HCT116 (cell line): ENCODE data around the gene KNOP1. TPM values are rescaled to one million over a fixed set of nuclear protein-coding genes. Genes with fewer than 3 reads are reported as not detected.

Experiments used
- ATAC-seq: fragments of 200-7000 bp; cut with Tn5 transposase; 2 replicates; pipeline ENCODE4 v1.9.1; 2020; ENCODE audit warnings: mild to moderate bottlenecking, moderate library complexity
- BruUV-seq: library from RNA; stranded (reverse); fragments of 400-500 nt; replicated peaks from 2 replicates; lab custom pipeline; 2021; lab: Mats Ljungman, UMichigan
- CTCF ChIA-PET: fragments of 300-600 bp; sonication (Branson Sonifier 250); formaldehyde crosslinking; loops from one replicate; lab custom pipeline; 2021; ENCODE audit warnings: antibody characterized with exemption; lab: Charles Lee
- POLR2A ChIA-PET: fragments of 300-600, 350-600 bp; sonication (Branson Sonifier 250); formaldehyde crosslinking; loops from one replicate; lab custom pipeline; 2021; ENCODE audit warnings: antibody characterized with exemption; lab: Charles Lee
- RAD21 ChIA-PET, 2 experiments: fragments of 300-600 bp; sonication (Branson Sonifier 250); formaldehyde crosslinking; loops; one replicate each; lab custom pipeline; 2023; ENCODE audit warnings: low total read pairs in 2 of 2; ENCODE audit not compliant: uncharacterized antibody in 2 of 2, unreplicated experiment in 2 of 2, low non-redundant PET in 1 of 2; lab: Charles Lee
- DNase-seq: peaks from one replicate; pipeline ENCODE4 v3.0.0-alpha.2; 2010; ENCODE audit warnings: low read depth, low spot score
- H2AFZ ChIP-seq: fragments of 200-600 bp; shearing (Covaris generic), sonication (generic); 2 replicates; pipeline ENCODE4 v1.6.1; 2017; ENCODE audit warnings: low read depth, mixed run types, mixed read lengths, antibody characterized with exemption, low read length; ENCODE audit not compliant: poor library complexity, severe bottlenecking
- H3K27ac ChIP-seq: 2 replicates; pipeline ENCODE4 v1.5.1; 2012; ENCODE audit warnings: low read depth, low read length
- H3K27me3 ChIP-seq: fragments of 200-600 bp; sonication (generic); 2 replicates; pipeline ENCODE4 v1.6.1; 2016; ENCODE audit warnings: mixed run types, low read length, mixed read lengths; ENCODE audit not compliant: insufficient read depth
- H3K36me3 ChIP-seq, 2 experiments: fragments of 200-500 bp in 1 of 2; fragments of 200-600 bp in 1 of 2; sonication (Bioruptor generic) in 1 of 2; sonication (generic) in 1 of 2; 2 replicates each; pipeline versions ENCODE4 v1.5.1 to v1.6.1; 2014 to 2016; ENCODE audit warnings: low read length in 2 of 2, inconsistent platforms in 1 of 2, mixed read lengths in 1 of 2, mixed run types in 1 of 2; ENCODE audit not compliant: insufficient read depth in 2 of 2, control insufficient read depth in 1 of 2
- H3K4me1 ChIP-seq, 2 experiments: fragments of 200-600 bp in 1 of 2; sonication (generic) in 1 of 2; 2 replicates each; pipeline versions ENCODE4 v1.5.1 to v1.6.1; 2012 to 2017; ENCODE audit warnings: low read length in 2 of 2, inconsistent platforms in 1 of 2, mild to moderate bottlenecking in 1 of 2, mixed read lengths in 1 of 2, mixed run types in 1 of 2, moderate library complexity in 1 of 2; ENCODE audit not compliant: insufficient read depth in 2 of 2, control insufficient read depth in 1 of 2
- H3K4me2 ChIP-seq: fragments of 200-600 bp; sonication (generic); 2 replicates; pipeline ENCODE4 v1.6.1; 2017; ENCODE audit warnings: mixed run types, low read length, mixed read lengths
- H3K4me3 ChIP-seq, 2 experiments: fragments of 200-600 bp in 1 of 2; sonication (generic) in 1 of 2; replicated peaks in 1 of 2; 2 replicates each; pipeline ENCODE4 v1.5.1; 2011 to 2016; ENCODE audit warnings: low read length in 2 of 2, control low read depth in 1 of 2, low read depth in 1 of 2, mild to moderate bottlenecking in 1 of 2, mixed read lengths in 1 of 2, mixed run types in 1 of 2
- H3K79me2 ChIP-seq: fragments of 200-600 bp; sonication (generic); 2 replicates; pipeline ENCODE4 v1.6.1; 2017; ENCODE audit warnings: mild to moderate bottlenecking, mixed run types, low read length, moderate library complexity, mixed read lengths; ENCODE audit not compliant: insufficient read depth
- H3K9ac ChIP-seq: fragments of 200-600 bp; sonication (generic); 2 replicates; pipeline ENCODE4 v1.6.1; 2016; ENCODE audit warnings: low read length, mixed read lengths
- H3K9me2 ChIP-seq: fragments of 200-600 bp; sonication (generic), shearing (Covaris generic); 2 replicates; pipeline ENCODE4 v1.6.1; 2017; ENCODE audit warnings: mixed run types, mild to moderate bottlenecking, moderate library complexity; ENCODE audit not compliant: insufficient read depth
- H3K9me3 ChIP-seq, 2 experiments: fragments of 200-500 bp in 1 of 2; fragments of 200-600 bp in 1 of 2; sonication (Bioruptor generic) in 1 of 2; sonication (generic) in 1 of 2; 2 replicates each; pipeline ENCODE4 v1.6.1; 2014 to 2017; ENCODE audit warnings: low read length in 2 of 2, mixed read lengths in 2 of 2, inconsistent platforms in 1 of 2, low read depth in 1 of 2, mild to moderate bottlenecking in 1 of 2, mixed run types in 1 of 2, moderate library complexity in 1 of 2; ENCODE audit not compliant: control insufficient read depth in 1 of 2, insufficient read depth in 1 of 2
- H4K20me1 ChIP-seq: fragments of 200-600 bp; sonication (generic), shearing (Covaris generic); 2 replicates; pipeline ENCODE4 v1.6.1; 2017; ENCODE audit warnings: mixed run types, mild to moderate bottlenecking, moderate library complexity; ENCODE audit not compliant: insufficient read depth
- CBX3 ChIP-seq: IDR thresholded peaks from 2 replicates; pipeline ENCODE4 v1.6.1; 2012; ENCODE audit warnings: low read depth
- CEBPB ChIP-seq: IDR thresholded peaks from 2 replicates; pipeline ENCODE4 v1.6.1; 2012; ENCODE audit warnings: low read depth
- EGR1 ChIP-seq: IDR thresholded peaks from 2 replicates; pipeline ENCODE4 v1.6.1; 2012; ENCODE audit warnings: low read depth
- ELF1 ChIP-seq: IDR thresholded peaks from 2 replicates; pipeline ENCODE4 v1.6.1; 2012; ENCODE audit warnings: low read depth, borderline replicate concordance
- EZH2 ChIP-seq: fragments of 200-600 bp; sonication (generic); IDR thresholded peaks from 2 replicates; pipeline ENCODE4 v1.6.1; 2017; ENCODE audit warnings: antibody characterized with exemption, mixed run types
- EZH2phosphoT487 ChIP-seq: fragments of 200-600 bp; IDR thresholded peaks from 2 replicates; pipeline ENCODE4 v1.6.1; 2018; ENCODE audit warnings: antibody characterized with exemption, borderline replicate concordance
- FOSL1 ChIP-seq: IDR thresholded peaks from 2 replicates; pipeline ENCODE4 v1.6.1; 2012; ENCODE audit warnings: low read depth
- JUND ChIP-seq: IDR thresholded peaks from 2 replicates; pipeline ENCODE4 v1.6.1; 2012
- MAX ChIP-seq: IDR thresholded peaks from 2 replicates; pipeline ENCODE4 v1.6.1; 2012
- POLR2A ChIP-seq: IDR thresholded peaks from 2 replicates; pipeline ENCODE4 v1.7.0; 2011; ENCODE audit warnings: borderline replicate concordance; ENCODE audit not compliant: insufficient read depth, insufficient read length; ENCODE audit errors: extremely low read depth
- POLR2AphosphoS5 ChIP-seq: IDR thresholded peaks from 2 replicates; pipeline ENCODE4 v1.6.1; 2011; ENCODE audit warnings: mild to moderate bottlenecking, low read depth, low read length, moderate library complexity
- RAD21 ChIP-seq: IDR thresholded peaks from 2 replicates; pipeline ENCODE4 v1.6.1; 2012; ENCODE audit warnings: low read depth, mild to moderate bottlenecking
- SIN3A ChIP-seq: IDR thresholded peaks from 2 replicates; pipeline ENCODE4 v1.6.1; 2012; ENCODE audit warnings: low read depth
- SP1 ChIP-seq: IDR thresholded peaks from 2 replicates; pipeline ENCODE4 v1.6.1; 2012; ENCODE audit warnings: low read depth
- SRF ChIP-seq: IDR thresholded peaks from 2 replicates; pipeline ENCODE4 v1.6.1; 2012; ENCODE audit warnings: low read depth
- TCF7L2 ChIP-seq: IDR thresholded peaks from 2 replicates; pipeline ENCODE4 v1.7.0; 2011; ENCODE audit warnings: borderline replicate concordance, inconsistent platforms; ENCODE audit not compliant: insufficient read depth, insufficient read length; ENCODE audit errors: extremely low read depth
- YY1 ChIP-seq: IDR thresholded peaks from 2 replicates; pipeline ENCODE4 v1.6.1; 2011; ENCODE audit warnings: low read length, low read depth, moderate library complexity, mild to moderate bottlenecking; ENCODE audit not compliant: insufficient replicate concordance; ENCODE audit errors: extremely low read depth
- ZFX ChIP-seq: fragments of 450-650 bp; IDR thresholded peaks from 2 replicates; pipeline ENCODE4 v1.6.1; 2017
- ZNF274 ChIP-seq: fragments of 200-500 bp; sonication (Bioruptor generic); IDR thresholded peaks from 2 replicates; pipeline ENCODE4 v1.6.1; 2014; ENCODE audit warnings: mild to moderate bottlenecking, low read depth, low read length, inconsistent platforms
- intact Hi-C: fragments of 100-400 bp; cut with micrococcal nuclease; formaldehyde crosslinking; loops from 2 replicates; pipeline ENCODE4 v1.10.0; 2022
- total RNA-seq: library from RNA; stranded (reverse); gene quantifications from one replicate; pipeline ENCODE4 v1.2.1, GENCODE V29; 2021; ENCODE audit not compliant: unreplicated experiment
- TF ChIP-seq, protein P1 (sequence below): IDR thresholded peaks from 2 replicates; pipeline ENCODE4 v1.6.1; 2012
- TF ChIP-seq, protein P2 (sequence below): IDR thresholded peaks from 2 replicates; pipeline ENCODE4 v1.6.1; 2011; ENCODE audit warnings: mild to moderate bottlenecking, low read length, moderate library complexity; ENCODE audit not compliant: insufficient replicate concordance; ENCODE audit errors: extremely low read depth

KNOP1 gene
- total RNA-seq, 1 experiment from 2014 or later = 34.6 TPM

DNA sequence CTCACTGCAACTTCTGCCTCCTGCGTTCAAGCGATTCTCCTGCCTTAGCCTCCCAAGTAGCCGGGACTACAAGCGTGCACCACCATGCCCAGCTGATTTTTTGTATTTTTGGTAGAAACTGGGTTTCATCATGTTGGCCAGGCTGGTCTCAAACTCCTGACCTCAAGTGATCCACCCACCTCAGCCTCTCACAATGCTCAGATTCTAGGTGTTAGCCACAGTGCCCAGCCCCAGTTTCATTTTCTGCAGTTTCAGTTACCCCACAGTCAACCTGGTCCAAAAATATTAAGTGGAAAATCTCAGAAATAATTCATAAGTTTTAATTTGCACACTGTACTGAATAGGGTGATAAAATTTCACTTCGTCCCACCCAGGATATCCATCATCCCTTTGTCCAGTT lies 28.7 kb downstream of the KNOP1 start:
- Histone ChIP-seq H3K27me3 (no peaks in the 10 kb centered on the region), H4K20me1 (no peaks in the 10 kb centered on the region), H3K4me2 (no peak overlapping the region), H3K36me3 (no peaks in the 10 kb centered on the region; a peak in 1 of 4 replicates), H2AFZ (no peak overlapping the region), H3K4me1 (peaks cover 0 to 4% of the 10 kb centered on the region in 2 experiments; a peak in 2 of 4 replicates), H3K27ac (no peak overlapping the region), H3K4me3 (no peak overlapping the region), H3K9me2 (no peaks in the 10 kb centered on the region), H3K9ac (no peak overlapping the region), H3K9me3 (no peaks in the 10 kb centered on the region), H3K79me2 (no peaks in the 10 kb centered on the region)
- ChIA-PET POLR2A (no interaction called here), RAD21 (no interaction called here), CTCF (no interaction called here)
- BruUV-seq = no TSS peak
- intact Hi-C loops = no loop called here
- DNase-seq (no peak), ATAC-seq (no peak)
- TF ChIP-seq TCF7L2 = no peak
- no peak for TF ChIP-seq SRF
- no peak for TF ChIP-seq EGR1
- TF ChIP-seq FOSL1 = no peak
- TF ChIP-seq, protein P1, sequence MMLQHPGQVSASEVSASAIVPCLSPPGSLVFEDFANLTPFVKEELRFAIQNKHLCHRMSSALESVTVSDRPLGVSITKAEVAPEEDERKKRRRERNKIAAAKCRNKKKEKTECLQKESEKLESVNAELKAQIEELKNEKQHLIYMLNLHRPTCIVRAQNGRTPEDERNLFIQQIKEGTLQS = no peak
- TF ChIP-seq ZNF274 = no peak
- no peak for TF ChIP-seq ELF1
- TF ChIP-seq EZH2 = no peak

DNA sequence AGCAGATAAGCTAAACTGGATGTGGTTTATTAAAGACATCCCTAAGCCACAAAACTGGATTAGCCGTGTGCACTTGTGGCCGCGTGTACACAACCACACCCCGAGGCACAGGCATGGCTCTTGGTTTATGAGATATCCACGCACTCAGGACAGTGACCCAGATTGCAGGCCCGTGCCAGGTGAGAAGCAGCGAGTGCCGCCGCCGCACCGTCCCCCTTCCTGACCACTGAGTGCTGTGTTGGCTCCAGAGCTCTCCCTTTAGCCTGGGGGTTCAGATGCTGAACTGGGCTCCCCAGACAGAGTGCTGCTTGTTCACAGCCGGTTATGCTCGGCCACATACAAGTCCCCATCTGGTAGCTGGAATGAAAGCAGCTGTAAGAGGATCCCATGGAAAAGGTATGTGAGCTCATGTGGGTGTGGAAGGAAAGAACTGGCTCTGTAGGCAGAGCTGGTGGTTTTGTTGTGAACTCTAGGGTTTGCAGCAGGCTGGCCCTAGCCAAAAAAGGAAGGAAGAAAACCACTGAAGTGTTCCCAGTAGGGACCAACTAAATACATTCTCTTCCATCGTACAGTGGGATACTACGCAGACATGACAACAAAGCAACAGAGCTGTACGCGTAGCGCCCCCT lies 29.5 kb downstream of the KNOP1 start:
- Histone ChIP-seq H3K27me3 (no peaks in the 10 kb centered on the region), H3K4me1 (peaks cover 0 to 4% of the 10 kb centered on the region in 2 experiments; a peak in 2 of 4 replicates), H4K20me1 (no peaks in the 10 kb centered on the region), H3K9ac (no peak overlapping the region), H3K4me3 (no peak overlapping the region), H3K36me3 (no peaks in the 10 kb centered on the region; a peak in 1 of 4 replicates), H3K9me3 (no peaks in the 10 kb centered on the region), H2AFZ (no peak overlapping the region), H3K9me2 (no peaks in the 10 kb centered on the region), H3K79me2 (no peaks in the 10 kb centered on the region), H3K4me2 (no peak overlapping the region), H3K27ac (no peak overlapping the region)
- POLR2A ChIA-PET = no interaction called here
- CTCF ChIA-PET = no interaction called here
- ATAC-seq (no peak), DNase-seq (no peak)
- RAD21 ChIA-PET = no interaction called here
- intact Hi-C loops = no loop called here
- no TSS peak for BruUV-seq
- no peak for TF ChIP-seq ZFX
- TF ChIP-seq YY1 = no peak
- TF ChIP-seq CBX3 = no peak
- no peak for TF ChIP-seq RAD21
- TF ChIP-seq SIN3A = no peak
- no peak for TF ChIP-seq FOSL1
- no peak for TF ChIP-seq MAX
- no peak for TF ChIP-seq EZH2
- no peak for TF ChIP-seq POLR2AphosphoS5
- no peak for TF ChIP-seq EGR1
- no peak for TF ChIP-seq SRF
- TF ChIP-seq POLR2A = no peak
- TF ChIP-seq, protein P2, sequence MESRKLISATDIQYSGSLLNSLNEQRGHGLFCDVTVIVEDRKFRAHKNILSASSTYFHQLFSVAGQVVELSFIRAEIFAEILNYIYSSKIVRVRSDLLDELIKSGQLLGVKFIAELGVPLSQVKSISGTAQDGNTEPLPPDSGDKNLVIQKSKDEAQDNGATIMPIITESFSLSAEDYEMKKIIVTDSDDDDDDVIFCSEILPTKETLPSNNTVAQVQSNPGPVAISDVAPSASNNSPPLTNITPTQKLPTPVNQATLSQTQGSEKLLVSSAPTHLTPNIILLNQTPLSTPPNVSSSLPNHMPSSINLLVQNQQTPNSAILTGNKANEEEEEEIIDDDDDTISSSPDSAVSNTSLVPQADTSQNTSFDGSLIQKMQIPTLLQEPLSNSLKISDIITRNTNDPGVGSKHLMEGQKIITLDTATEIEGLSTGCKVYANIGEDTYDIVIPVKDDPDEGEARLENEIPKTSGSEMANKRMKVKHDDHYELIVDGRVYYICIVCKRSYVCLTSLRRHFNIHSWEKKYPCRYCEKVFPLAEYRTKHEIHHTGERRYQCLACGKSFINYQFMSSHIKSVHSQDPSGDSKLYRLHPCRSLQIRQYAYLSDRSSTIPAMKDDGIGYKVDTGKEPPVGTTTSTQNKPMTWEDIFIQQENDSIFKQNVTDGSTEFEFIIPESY = no peak
- TF ChIP-seq SP1 = no peak
- no peak for TF ChIP-seq JUND
- no peak for TF ChIP-seq TCF7L2
- no peak for TF ChIP-seq EZH2phosphoT487
- no peak for TF ChIP-seq CEBPB
